ENCODE measurements around the gene FOXK2. TPM values are rescaled to one million over a fixed set of nuclear protein-coding genes. Genes with fewer than 3 reads are reported as not detected.
"Not testable (repeated sequence)": the region's sequence is repeated elsewhere in the genome, so short reads cannot be mapped to it uniquely, and the experiment has no call there.

The FOXK2 gene
- total and polyA plus RNA-seq, 2 donors (not counting 1 experiment from before 2014, with no cell fraction given) = 19.7 to 62.7 TPM

DNA sequence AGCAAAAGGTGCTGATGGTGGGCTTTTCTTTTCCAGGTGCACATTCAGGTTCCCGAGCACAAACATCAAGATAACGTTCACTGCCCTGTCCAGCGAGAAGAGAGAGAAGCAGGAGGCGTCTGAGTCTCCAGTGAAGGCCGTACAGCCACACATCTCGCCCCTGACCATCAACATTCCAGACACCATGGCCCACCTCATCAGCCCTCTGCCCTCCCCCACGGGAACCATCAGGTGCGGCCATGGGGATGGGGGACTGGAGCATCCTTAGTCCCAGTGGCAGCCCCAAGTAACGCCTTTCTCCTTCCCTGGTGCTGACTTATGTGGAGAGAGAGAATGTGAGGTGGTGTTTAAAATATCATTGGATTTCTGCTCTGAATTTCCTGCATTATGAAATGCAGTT is 43.8 kb downstream of the FOXK2 start:
- TF ChIP-seq, protein P1, sequence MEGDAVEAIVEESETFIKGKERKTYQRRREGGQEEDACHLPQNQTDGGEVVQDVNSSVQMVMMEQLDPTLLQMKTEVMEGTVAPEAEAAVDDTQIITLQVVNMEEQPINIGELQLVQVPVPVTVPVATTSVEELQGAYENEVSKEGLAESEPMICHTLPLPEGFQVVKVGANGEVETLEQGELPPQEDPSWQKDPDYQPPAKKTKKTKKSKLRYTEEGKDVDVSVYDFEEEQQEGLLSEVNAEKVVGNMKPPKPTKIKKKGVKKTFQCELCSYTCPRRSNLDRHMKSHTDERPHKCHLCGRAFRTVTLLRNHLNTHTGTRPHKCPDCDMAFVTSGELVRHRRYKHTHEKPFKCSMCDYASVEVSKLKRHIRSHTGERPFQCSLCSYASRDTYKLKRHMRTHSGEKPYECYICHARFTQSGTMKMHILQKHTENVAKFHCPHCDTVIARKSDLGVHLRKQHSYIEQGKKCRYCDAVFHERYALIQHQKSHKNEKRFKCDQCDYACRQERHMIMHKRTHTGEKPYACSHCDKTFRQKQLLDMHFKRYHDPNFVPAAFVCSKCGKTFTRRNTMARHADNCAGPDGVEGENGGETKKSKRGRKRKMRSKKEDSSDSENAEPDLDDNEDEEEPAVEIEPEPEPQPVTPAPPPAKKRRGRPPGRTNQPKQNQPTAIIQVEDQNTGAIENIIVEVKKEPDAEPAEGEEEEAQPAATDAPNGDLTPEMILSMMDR (IDR thresholded peaks at IDR 0.05) = no peak
- TF ChIP-seq EZH2 (IDR thresholded peaks at IDR 0.05; ENCODE audit: borderline replicate concordance, insufficient read depth, low read depth, low read length, poor library complexity, severe bottlenecking) = no peak
- H3K4me1 Mint-ChIP-seq = peaks cover 8% of the 10 kb centered on the region

DNA sequence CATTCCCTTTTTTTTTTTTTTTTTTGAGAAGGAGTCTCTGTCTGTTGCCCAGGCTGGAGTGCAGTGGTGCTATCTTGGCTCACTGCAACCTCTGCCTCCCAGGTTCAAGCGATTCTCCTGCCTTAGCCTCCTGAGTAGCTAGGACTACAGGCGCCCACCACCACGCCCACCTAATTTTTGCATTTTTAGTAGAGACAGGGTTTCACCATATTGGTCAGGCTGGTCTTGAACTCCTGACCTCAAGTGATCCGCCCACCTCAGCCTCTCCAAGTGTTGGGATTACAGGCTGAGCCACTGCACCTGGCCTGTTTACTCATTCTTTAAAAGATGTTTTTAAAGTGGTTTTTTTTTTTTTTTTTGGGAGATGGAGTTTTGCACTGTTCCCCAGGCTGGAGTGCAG is 44.2 kb downstream of the FOXK2 start:
- intact Hi-C loops (cut with micrococcal nuclease); H3K27ac Mint-ChIP-seq: not testable (repeated sequence)

More for the DNA sequence above, 43.8 kb downstream of the FOXK2 start:
- no peak overlapping the region for H2AFZ ChIP-seq (ENCODE audit: insufficient read depth, low read depth, low read length, poor library complexity, severe bottlenecking)
- no peaks in the 10 kb centered on the region for H3K9me3 Mint-ChIP-seq (ENCODE audit: insufficient read depth)
- H3K4me1 ChIP-seq (ENCODE audit: control insufficient read depth in 2 of 2, insufficient read depth in 2 of 2, low read length in 2 of 2) = no peaks in the 10 kb centered on the region
- H3K27ac Mint-ChIP-seq = no peak overlapping the region
- no peak overlapping the region for H3K9ac ChIP-seq (ENCODE audit: low read length)
- peaks cover 80% of the 10 kb centered on the region for H3K79me2 ChIP-seq (ENCODE audit: control insufficient read depth, insufficient read depth, low read length)
- H3K4me3 ChIP-seq (ENCODE audit: control extremely low read depth in 1 of 5, extremely low read depth in 1 of 5, insufficient read depth in 1 of 5, low read depth in 2 of 5, low read length in 4 of 5) = no peak overlapping the region
- no peak overlapping the region for H3K27ac ChIP-seq (ENCODE audit: low read length in 2 of 2)
- no peak overlapping the region for H3K4me3 Mint-ChIP-seq
- H3K9me3 ChIP-seq (ENCODE audit: control extremely low read depth in 1 of 3, control insufficient read depth in 2 of 3, insufficient read depth in 1 of 3, low read length in 2 of 3) = no peaks in the 10 kb centered on the region
- ATAC-seq (ENCODE audit: low read depth) = no peak
- peaks cover 69% of the 10 kb centered on the region for H4K20me1 ChIP-seq (ENCODE audit: control insufficient read depth, insufficient read depth, low read length, poor library complexity, severe bottlenecking)
- POLR2A ChIA-PET = no interaction called here
- intact Hi-C loops (cut with micrococcal nuclease) = no loop called here
- no peak for DNase-seq
- peaks cover 3 to 37% of the 10 kb centered on the region in 2 experiments for H3K36me3 ChIP-seq (replicated peaks in 1 of 2; ENCODE audit: control extremely low read depth in 1 of 2, control insufficient read depth in 1 of 2, extremely low read depth in 1 of 2, insufficient read depth in 2 of 2, low read length in 1 of 2)
- CTCF ChIA-PET = interaction anchor here (1.7 kb wide), 1 partner anchor 9 kb away, joined by 5 read pairs; no protein-coding TSS in a partner anchor
- no peaks in the 10 kb centered on the region for H3K27me3 ChIP-seq (replicated peaks in 1 of 4; ENCODE audit: control extremely low read depth in 1 of 4, control insufficient read depth in 3 of 4, insufficient read depth in 4 of 4, low read length in 3 of 4)
- 97% methylated on average over 6 of the region's 9 CpGs for WGBS (ENCODE audit: insufficient coverage)
- H3K4me2 ChIP-seq (replicated peaks; ENCODE audit: low read depth, low read length, poor library complexity, severe bottlenecking) = no peak overlapping the region
- no peaks in the 10 kb centered on the region for H3K27me3 Mint-ChIP-seq

More for the DNA sequence above, 44.2 kb downstream of the FOXK2 start:
- 100% methylated on average over 1 of the region's 4 CpGs for WGBS (ENCODE audit: insufficient coverage)
- H4K20me1 ChIP-seq (ENCODE audit: control insufficient read depth, insufficient read depth, low read length, poor library complexity, severe bottlenecking) = peaks cover 65% of the 10 kb centered on the region
- ATAC-seq (ENCODE audit: low read depth); CTCF ChIA-PET; H3K27me3 ChIP-seq (replicated peaks in 1 of 4; ENCODE audit: control extremely low read depth in 1 of 4, control insufficient read depth in 3 of 4, insufficient read depth in 4 of 4, low read length in 3 of 4); H3K27me3 Mint-ChIP-seq; H3K9me3 ChIP-seq (ENCODE audit: control extremely low read depth in 1 of 3, control insufficient read depth in 2 of 3, insufficient read depth in 1 of 3, low read length in 2 of 3); DNase-seq; H3K4me3 ChIP-seq (ENCODE audit: control extremely low read depth in 1 of 5, extremely low read depth in 1 of 5, insufficient read depth in 1 of 5, low read depth in 2 of 5, low read length in 4 of 5); H3K4me3 Mint-ChIP-seq; H3K4me1 Mint-ChIP-seq; H3K4me2 ChIP-seq (replicated peaks; ENCODE audit: low read depth, low read length, poor library complexity, severe bottlenecking); H3K27ac ChIP-seq (ENCODE audit: low read length in 2 of 2); POLR2A ChIA-PET; H3K9ac ChIP-seq (ENCODE audit: low read length); H2AFZ ChIP-seq (ENCODE audit: insufficient read depth, low read depth, low read length, poor library complexity, severe bottlenecking); H3K9me3 Mint-ChIP-seq (ENCODE audit: insufficient read depth); H3K4me1 ChIP-seq (ENCODE audit: control insufficient read depth in 2 of 2, insufficient read depth in 2 of 2, low read length in 2 of 2): not testable (repeated sequence)
- peaks cover 77% of the 10 kb centered on the region for H3K79me2 ChIP-seq (ENCODE audit: control insufficient read depth, insufficient read depth, low read length)
- H3K36me3 ChIP-seq (replicated peaks in 1 of 2; ENCODE audit: control extremely low read depth in 1 of 2, control insufficient read depth in 1 of 2, extremely low read depth in 1 of 2, insufficient read depth in 2 of 2, low read length in 1 of 2) = peaks cover 3 to 42% of the 10 kb centered on the region in 2 experiments

All from B cell (primary cell).